Neuron (in vitro differentiated cells): ENCODE data around the gene ISG15.
"Not testable (repeated sequence)": the region's sequence is repeated elsewhere in the genome, so short reads cannot be mapped to it uniquely, and the experiment has no call there.

Experiments used
- H2AFZ ChIP-seq: one replicate; pipeline ENCODE4 v1.6.1; 2013; ENCODE audit warnings: low read depth, mild to moderate bottlenecking, inconsistent platforms, low read length, moderate library complexity
- H3K27me3 ChIP-seq: one replicate; pipeline ENCODE4 v1.6.1; 2013; ENCODE audit warnings: low read length; ENCODE audit not compliant: insufficient read depth
- H3K36me3 ChIP-seq: one replicate; pipeline ENCODE4 v1.6.1; 2013; ENCODE audit warnings: low read length; ENCODE audit not compliant: insufficient read depth
- H3K4me1 ChIP-seq: one replicate; pipeline ENCODE4 v1.6.1; 2013; ENCODE audit warnings: low read length; ENCODE audit not compliant: insufficient read depth
- H3K4me3 ChIP-seq: 2 replicates; pipeline ENCODE4 v1.5.1; 2013; ENCODE audit warnings: mild to moderate bottlenecking, low read length, moderate library complexity
- H3K9me3 ChIP-seq: one replicate; pipeline ENCODE4 v1.6.1; 2013; ENCODE audit warnings: low read length

ISG15 gene

GRCh38 chr1:1026599-1027413, 13.5 kb downstream of the ISG15 start:
- Histone ChIP-seq H2AFZ (no peak overlapping the region), H3K36me3 (peaks cover 16% of the 10 kb centered on the region), H3K27me3 (no peaks in the 10 kb centered on the region), H3K4me3 (no peak overlapping the region), H3K9me3 (no peaks in the 10 kb centered on the region), H3K4me1 (peaks cover 21% of the 10 kb centered on the region)

- peaks cover 27% of the 10 kb centered on the region for H3K4me1 ChIP-seq
- H2AFZ ChIP-seq, result no peak overlapping the region
- H3K4me3 ChIP-seq, result no peak overlapping the region
- no peaks in the 10 kb centered on the region for H3K9me3 ChIP-seq
- H3K36me3 ChIP-seq, result peaks cover 11% of the 10 kb centered on the region
- no peaks in the 10 kb centered on the region for H3K27me3 ChIP-seq
Measured at GRCh38 chr1:1027791-1028190, 14.5 kb downstream of the ISG15 start.

- H3K9me3 ChIP-seq, H3K36me3 ChIP-seq, H3K27me3 ChIP-seq, H2AFZ ChIP-seq, H3K4me3 ChIP-seq: not testable (repeated sequence)
- peaks cover 24% of the 10 kb centered on the region for H3K4me1 ChIP-seq
Measured at GRCh38 chr1:1030867-1031658, 17.8 kb downstream of the ISG15 start.

- H3K27me3 ChIP-seq, result no peaks in the 10 kb centered on the region
- H2AFZ ChIP-seq, result no peak overlapping the region
- H3K4me1 ChIP-seq, result peaks cover 22% of the 10 kb centered on the region
- H3K36me3 ChIP-seq, result peaks cover 2% of the 10 kb centered on the region
- H3K4me3 ChIP-seq, result no peak overlapping the region
- no peaks in the 10 kb centered on the region for H3K9me3 ChIP-seq
Measured at GRCh38 chr1:1031659-1032235, 18.4 kb downstream of the ISG15 start.

- H3K36me3 ChIP-seq, result peaks cover 7% of the 10 kb centered on the region
- no peaks in the 10 kb centered on the region for H3K27me3 ChIP-seq
Measured at GRCh38 chr1:1032424-1032823, 19.1 kb downstream of the ISG15 start.

GRCh38 chr1:1033009-1033587, 19.8 kb downstream of the ISG15 start:
- Histone ChIP-seq H3K27me3 (no peaks in the 10 kb centered on the region), H2AFZ (no peak overlapping the region), H3K9me3 (no peaks in the 10 kb centered on the region), H3K4me3 (peak overlapping the region; percentile 33), H3K4me1 (peaks cover 22% of the 10 kb centered on the region), H3K36me3 (peaks cover 11% of the 10 kb centered on the region)

More at GRCh38 chr1:1032424-1032823, 19.1 kb downstream of the ISG15 start:
- H3K4me3 ChIP-seq, result no peak overlapping the region
- peaks cover 22% of the 10 kb centered on the region for H3K4me1 ChIP-seq
- no peaks in the 10 kb centered on the region for H3K9me3 ChIP-seq
- H2AFZ ChIP-seq, result no peak overlapping the region

- H3K4me1 ChIP-seq, result peaks cover 22% of the 10 kb centered on the region
- peak overlapping the region; percentile 40 for H3K4me3 ChIP-seq
Measured at GRCh38 chr1:1033731-1034438, 20.6 kb downstream of the ISG15 start.

GRCh38 chr1:1034439-1034781, 21.1 kb downstream of the ISG15 start:
- peaks cover 16% of the 10 kb centered on the region for H3K36me3 ChIP-seq
- H3K4me3 ChIP-seq, result peak overlapping the region; percentile 40
- peaks cover 22% of the 10 kb centered on the region for H3K4me1 ChIP-seq
- H2AFZ ChIP-seq, result no peak overlapping the region
- no peaks in the 10 kb centered on the region for H3K27me3 ChIP-seq
- no peaks in the 10 kb centered on the region for H3K9me3 ChIP-seq

More at GRCh38 chr1:1033731-1034438, 20.6 kb downstream of the ISG15 start:
- no peaks in the 10 kb centered on the region for H3K27me3 ChIP-seq
- peaks cover 16% of the 10 kb centered on the region for H3K36me3 ChIP-seq
- H2AFZ ChIP-seq, result no peak overlapping the region
- no peaks in the 10 kb centered on the region for H3K9me3 ChIP-seq

GRCh38 chr1:1035291-1035943, 22.1 kb downstream of the ISG15 start:
- H2AFZ ChIP-seq, result no peak overlapping the region
- peaks cover 22% of the 10 kb centered on the region for H3K4me1 ChIP-seq
- H3K9me3 ChIP-seq, result no peaks in the 10 kb centered on the region
- no peaks in the 10 kb centered on the region for H3K27me3 ChIP-seq
- H3K36me3 ChIP-seq, result peaks cover 16% of the 10 kb centered on the region
- no peak overlapping the region for H3K4me3 ChIP-seq

- Histone ChIP-seq H3K27me3 (no peaks in the 10 kb centered on the region), H3K9me3 (no peaks in the 10 kb centered on the region), H3K4me3 (no peak overlapping the region), H3K36me3 (peaks cover 23% of the 10 kb centered on the region), H2AFZ (no peak overlapping the region), H3K4me1 (peaks cover 6% of the 10 kb centered on the region)
Measured at GRCh38 chr1:1037366-1038327, 24.4 kb downstream of the ISG15 start.

GRCh38 chr1:1038694-1039093, 25.4 kb downstream of the ISG15 start:
- Histone ChIP-seq H3K4me1 (peaks cover 4% of the 10 kb centered on the region), H2AFZ (no peak overlapping the region)

More at GRCh38 chr1:1038694-1039093, 25.4 kb downstream of the ISG15 start:
- no peak overlapping the region for H3K4me3 ChIP-seq
- peaks cover 32% of the 10 kb centered on the region for H3K36me3 ChIP-seq
- no peaks in the 10 kb centered on the region for H3K9me3 ChIP-seq
- no peaks in the 10 kb centered on the region for H3K27me3 ChIP-seq
